Lung (tissue), 12 donors: ENCODE results near the gene CD38. TPM values are rescaled to one million over a fixed set of nuclear protein-coding genes. Genes with fewer than 3 reads are reported as not detected.

ENCODE experiments used
- ATAC-seq: fragments of 200-7000 bp; cut with Tn5 transposase; one replicate; pipeline ENCODE4 v1.9.1; 2020; ENCODE audit warnings: moderate number of reproducible peaks; ENCODE audit not compliant: insufficient read depth, low FRiP score
- DNase-seq, 3 donors: peaks; one replicate each; pipeline ENCODE4 v3.0.0-alpha.2; 2013 to 2017
- H3K27ac ChIP-seq, 2 donors: one replicate each; pipeline ENCODE4 v1.5.1; 2013; ENCODE audit warnings: mild to moderate bottlenecking in 2 of 2, moderate library complexity in 2 of 2, control low read depth in 1 of 2, inconsistent platforms in 1 of 2, low read depth in 1 of 2, low read length in 1 of 2
- H3K27me3 ChIP-seq, 3 donors: one replicate each; pipeline ENCODE4 v1.5.1; 2013; ENCODE audit warnings: low read length in 2 of 3; ENCODE audit not compliant: control insufficient read depth in 3 of 3, insufficient read depth in 3 of 3
- H3K36me3 ChIP-seq, 4 donors: one replicate each; pipeline ENCODE4 v1.5.1; 2013; ENCODE audit warnings: low read length in 4 of 4, mild to moderate bottlenecking in 1 of 4, moderate library complexity in 1 of 4; ENCODE audit not compliant: control insufficient read depth in 4 of 4, insufficient read depth in 4 of 4
- H3K4me1 ChIP-seq, 5 donors: one replicate each; pipeline ENCODE4 v1.5.1; 2013; ENCODE audit warnings: low read length in 5 of 5, mild to moderate bottlenecking in 2 of 5, moderate library complexity in 1 of 5; ENCODE audit not compliant: control insufficient read depth in 5 of 5, insufficient read depth in 5 of 5
- H3K4me3 ChIP-seq: one replicate; pipeline ENCODE4 v1.5.1; 2013; ENCODE audit warnings: mild to moderate bottlenecking, control low read depth, moderate library complexity
- H3K9ac ChIP-seq, 2 donors: one replicate each; pipeline ENCODE4 v1.5.1; 2013; ENCODE audit warnings: low read length in 2 of 2, control low read depth in 1 of 2; ENCODE audit not compliant: insufficient read depth in 1 of 2
- H3K9me3 ChIP-seq, 4 donors: one replicate each; pipeline ENCODE4 v1.5.1; 2013; ENCODE audit warnings: low read length in 3 of 4, mild to moderate bottlenecking in 1 of 4, moderate library complexity in 1 of 4; ENCODE audit not compliant: control insufficient read depth in 4 of 4, insufficient read depth in 3 of 4
- WGBS, 2 donors: extraction: QIAGEN DNeasy Blood & Tissue Kit; methylation state at CpG; one replicate each; pipeline ENCODE4 v1.1.7; 2013; 5-methylcytosine and 5-hydroxymethylcytosine counted together
- polyA plus RNA-seq, 2 donors: library from polyadenylated mRNA; stranded (reverse); fragments of 200-250 nt; gene quantifications; one replicate each; pipeline ENCODE4 v1.2.1, GENCODE V29; 2013
- total RNA-seq, 2 donors: library from RNA; depleted of rRNA in 1 of 2; stranded (reverse); fragments of >200 nt in 1 of 2; gene quantifications; one replicate each; pipeline ENCODE4 v1.2.1, GENCODE V29; 2014 to 2021
- TF ChIP-seq, protein P1 (sequence below): IDR thresholded peaks from 2 replicates; pipeline ENCODE4 v1.5.1; 2012; ENCODE audit warnings: mild to moderate bottlenecking; ENCODE audit errors: control extremely low read depth, extremely low read depth
- donor health status: control.
- donor health status: control.
- donor health status: Bipolar disorder and iron deficiency.
- donor health status: healthy.
- donor health status: DM: yes; HTN: yes; CAD: no.

Gene CD38
- total and polyA plus RNA-seq, 4 donors = 4.8 to 47.2 (median 14.4) TPM

DNA sequence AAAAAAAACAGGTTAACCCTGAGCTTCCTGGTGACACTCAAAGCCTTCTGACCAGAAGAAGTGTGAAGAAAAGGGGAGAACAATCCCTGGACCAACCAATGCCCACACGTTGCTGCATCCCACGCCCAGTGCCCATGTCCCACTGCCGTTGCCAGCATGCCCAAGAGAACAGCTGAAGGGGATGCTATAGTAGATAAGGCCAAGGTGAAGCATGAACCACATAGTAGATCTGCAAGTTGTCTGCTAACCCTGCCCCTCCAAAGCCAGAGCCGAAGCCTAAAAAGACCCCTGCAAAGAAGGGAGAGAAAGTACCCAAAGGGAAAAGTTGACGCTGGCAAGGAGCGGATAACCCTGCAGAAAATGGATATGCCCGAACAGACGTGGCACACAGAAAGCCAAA is 11.3 kb upstream of the CD38 start:
- Histone ChIP-seq H3K9me3 (no peaks in the 10 kb centered on the region), H3K9ac (no peak overlapping the region), H3K4me3 (no peak overlapping the region), H3K36me3 (no peaks in the 10 kb centered on the region), H3K27ac (no peak overlapping the region), H3K4me1 (peaks cover 0 to 5% (median 3%) of the 10 kb centered on the region in 5 donors), H3K27me3 (no peaks in the 10 kb centered on the region)
- DNase-seq = no peak
- ATAC-seq = no peak
- TF ChIP-seq, protein P1, sequence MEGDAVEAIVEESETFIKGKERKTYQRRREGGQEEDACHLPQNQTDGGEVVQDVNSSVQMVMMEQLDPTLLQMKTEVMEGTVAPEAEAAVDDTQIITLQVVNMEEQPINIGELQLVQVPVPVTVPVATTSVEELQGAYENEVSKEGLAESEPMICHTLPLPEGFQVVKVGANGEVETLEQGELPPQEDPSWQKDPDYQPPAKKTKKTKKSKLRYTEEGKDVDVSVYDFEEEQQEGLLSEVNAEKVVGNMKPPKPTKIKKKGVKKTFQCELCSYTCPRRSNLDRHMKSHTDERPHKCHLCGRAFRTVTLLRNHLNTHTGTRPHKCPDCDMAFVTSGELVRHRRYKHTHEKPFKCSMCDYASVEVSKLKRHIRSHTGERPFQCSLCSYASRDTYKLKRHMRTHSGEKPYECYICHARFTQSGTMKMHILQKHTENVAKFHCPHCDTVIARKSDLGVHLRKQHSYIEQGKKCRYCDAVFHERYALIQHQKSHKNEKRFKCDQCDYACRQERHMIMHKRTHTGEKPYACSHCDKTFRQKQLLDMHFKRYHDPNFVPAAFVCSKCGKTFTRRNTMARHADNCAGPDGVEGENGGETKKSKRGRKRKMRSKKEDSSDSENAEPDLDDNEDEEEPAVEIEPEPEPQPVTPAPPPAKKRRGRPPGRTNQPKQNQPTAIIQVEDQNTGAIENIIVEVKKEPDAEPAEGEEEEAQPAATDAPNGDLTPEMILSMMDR = no peak
- 73 to 84% methylated on average over 8 of the region's 8 CpGs for WGBS, 2 donors

DNA sequence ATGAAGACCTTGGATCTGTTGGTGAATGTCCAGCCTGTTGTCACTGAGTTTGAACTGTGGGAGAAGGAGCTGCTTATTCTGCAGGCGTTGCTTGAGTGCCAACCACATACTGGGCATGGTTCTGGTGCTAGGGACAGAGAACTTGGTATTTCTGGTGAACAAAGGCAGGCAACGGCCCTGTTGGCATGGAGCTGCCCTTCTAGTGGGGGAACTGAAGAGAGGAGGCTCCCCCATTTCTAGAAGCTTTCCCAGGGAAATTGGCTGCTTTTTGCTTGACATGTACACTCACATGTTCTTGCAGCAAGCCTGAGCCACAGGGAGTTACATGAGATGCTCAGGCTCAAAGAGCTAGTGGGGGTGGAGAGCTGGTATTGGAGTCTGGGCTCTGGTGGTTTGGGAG is 8.9 kb upstream of the CD38 start:
- DNase-seq (no peak), ATAC-seq (no peak)
- H3K27ac ChIP-seq = no peak overlapping the region
- H3K4me1 ChIP-seq = peaks cover 0 to 5% (median 3%) of the 10 kb centered on the region in 5 donors
- no peak overlapping the region for H3K4me3 ChIP-seq
- H3K9me3 ChIP-seq = no peaks in the 10 kb centered on the region
- no peaks in the 10 kb centered on the region for H3K36me3 ChIP-seq
- H3K27me3 ChIP-seq = peaks cover 0 to 7% (median 0%) of the 10 kb centered on the region in 3 donors
- H3K9ac ChIP-seq = no peak overlapping the region
- 66 to 87% methylated on average over 2 of the region's 2 CpGs for WGBS, 2 donors
- TF ChIP-seq, protein P1 = no peak

DNA sequence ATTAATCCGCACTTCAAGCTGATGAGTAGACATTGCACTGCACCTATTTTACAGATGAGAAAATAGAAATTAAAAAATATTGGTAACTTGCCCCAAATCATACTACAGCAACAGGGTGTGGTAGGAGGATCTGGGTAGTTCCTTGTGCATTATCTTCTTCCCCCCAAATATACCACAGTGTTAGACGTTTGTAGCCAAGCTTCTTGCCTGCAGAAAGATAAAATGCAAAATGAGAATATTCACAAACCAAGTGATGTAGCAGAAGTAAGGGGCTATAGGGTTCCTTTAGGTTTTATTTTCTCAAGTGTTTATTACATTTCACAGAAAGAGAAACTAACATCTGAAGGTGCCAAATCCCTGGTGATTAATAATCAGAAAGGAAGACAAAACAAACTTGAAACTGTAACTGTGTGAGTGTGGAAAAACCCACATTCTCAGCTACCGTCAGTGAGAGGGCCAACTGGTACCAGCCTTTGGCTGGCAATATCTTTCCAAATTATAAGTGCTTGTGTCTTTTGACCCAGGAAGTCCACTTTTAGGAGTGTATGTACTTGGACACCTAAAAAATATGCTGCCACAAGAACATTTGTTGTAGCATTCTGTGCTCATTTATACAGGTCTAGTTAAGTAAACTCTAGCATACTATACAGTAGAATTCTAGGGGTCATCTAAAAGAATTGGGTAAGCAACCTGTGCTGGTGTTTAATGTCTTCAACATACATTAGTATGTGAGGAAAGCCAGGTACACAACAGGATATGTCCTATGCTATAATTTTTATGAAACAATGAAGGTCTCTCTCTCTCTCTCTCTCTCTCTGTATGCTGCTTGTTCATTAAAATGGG is 6.7 kb upstream of the CD38 start:
- TF ChIP-seq, protein P1 = no peak
- H3K27ac ChIP-seq = no peak overlapping the region
- H3K36me3 ChIP-seq = no peaks in the 10 kb centered on the region
- peaks cover 0 to 19% (median 0%) of the 10 kb centered on the region in 3 donors for H3K27me3 ChIP-seq
- DNase-seq (no peak), ATAC-seq (no peak)
- no peak overlapping the region for H3K4me3 ChIP-seq
- H3K4me1 ChIP-seq = peaks cover 0 to 1% (median 0%) of the 10 kb centered on the region in 5 donors
- H3K9me3 ChIP-seq = no peaks in the 10 kb centered on the region
- 47 to 50% methylated on average over 3 of the region's 3 CpGs for WGBS, 2 donors
- H3K9ac ChIP-seq = no peak overlapping the region
